GM23338 (cell line): ENCODE results near the gene PDE6H. TPM values are rescaled to one million over a fixed set of nuclear protein-coding genes. Genes with fewer than 3 reads are reported as not detected.

Experiments
- ATAC-seq: fragments of 200-7000 bp; cut with Tn5 transposase; 3 replicates; pipeline ENCODE4 v1.9.1; 2020
- DNase-seq: peaks from one replicate; pipeline ENCODE4 v3.0.0-alpha.2; 2015; ENCODE audit warnings: low spot score
- H2AFZ ChIP-seq: fragments of 200-600 bp; sonication (generic); 2 replicates; pipeline ENCODE4 v1.8.0; 2016; ENCODE audit warnings: antibody characterized with exemption, mild to moderate bottlenecking, moderate library complexity
- H3F3A ChIP-seq: fragments of 200-600 bp; sonication (generic); replicated peaks from 2 replicates; pipeline ENCODE4 v1.8.0; 2017; ENCODE audit warnings: antibody characterized with exemption, mixed run types, low read depth
- H3K27ac ChIP-seq: fragments of 200-600 bp; sonication (generic); 2 replicates; pipeline ENCODE4 v1.6.1; 2016; ENCODE audit warnings: low read depth
- H3K27me3 ChIP-seq: fragments of 200-600 bp; sonication (generic); 2 replicates; pipeline ENCODE4 v1.8.0; 2016; ENCODE audit warnings: mild to moderate bottlenecking, mixed run types, moderate library complexity; ENCODE audit not compliant: insufficient read depth
- H3K36me3 ChIP-seq: fragments of 200-600 bp; sonication (generic); 2 replicates; pipeline ENCODE4 v1.8.0; 2016; ENCODE audit warnings: mild to moderate bottlenecking; ENCODE audit not compliant: insufficient read depth
- H3K4me1 ChIP-seq: fragments of 200-600 bp; sonication (generic); 2 replicates; pipeline ENCODE4 v1.8.0; 2016; ENCODE audit warnings: mild to moderate bottlenecking, moderate library complexity; ENCODE audit not compliant: insufficient read depth
- H3K4me2 ChIP-seq: fragments of 200-600 bp; sonication (generic); 2 replicates; pipeline ENCODE4 v1.7.1; 2017; ENCODE audit warnings: mixed run types
- H3K4me3 ChIP-seq: fragments of 200-600 bp; sonication (generic); 2 replicates; pipeline ENCODE4 v1.6.1; 2016; ENCODE audit warnings: mixed run types
- H3K79me2 ChIP-seq: fragments of 200-600 bp; sonication (generic); replicated peaks from 2 replicates; pipeline ENCODE4 v1.8.0; 2017; ENCODE audit warnings: mild to moderate bottlenecking; ENCODE audit not compliant: insufficient read depth
- H3K9me2 ChIP-seq: fragments of 200-600 bp; sonication (generic); 2 replicates; pipeline ENCODE4 v1.8.0; 2017; ENCODE audit not compliant: insufficient read depth
- H4K20me1 ChIP-seq: fragments of 200-600 bp; sonication (generic); replicated peaks from 2 replicates; pipeline ENCODE4 v1.8.0; 2017; ENCODE audit warnings: mild to moderate bottlenecking; ENCODE audit not compliant: insufficient read depth
- H3K27ac Mint-ChIP-seq: 2 replicates; pipeline ENCODE4 v1.8.0; 2020; ENCODE audit warnings: inconsistent platforms, mild to moderate bottlenecking, moderate library complexity, mixed read lengths
- H3K27me3 Mint-ChIP-seq: 3 replicates; pipeline ENCODE4 v1.8.0; 2022; ENCODE audit warnings: low read depth, mild to moderate bottlenecking, moderate library complexity, mixed read lengths, inconsistent platforms; ENCODE audit not compliant: insufficient read depth, poor library complexity
- H3K36me3 Mint-ChIP-seq: 3 replicates; pipeline ENCODE4 v1.8.0; 2021; ENCODE audit warnings: low read depth, mild to moderate bottlenecking, inconsistent platforms, moderate library complexity, mixed read lengths
- H3K4me1 Mint-ChIP-seq: 3 replicates; pipeline ENCODE4 v1.8.0; 2020; ENCODE audit warnings: mild to moderate bottlenecking, inconsistent platforms, mixed read lengths
- H3K4me3 Mint-ChIP-seq: 3 replicates; pipeline ENCODE4 v1.8.0; 2021; ENCODE audit warnings: moderate library complexity, mild to moderate bottlenecking, inconsistent platforms, mixed read lengths
- H3K9me3 Mint-ChIP-seq: 3 replicates; pipeline ENCODE4 v1.8.0; 2020; ENCODE audit warnings: moderate library complexity, mild to moderate bottlenecking, inconsistent platforms, mixed read lengths
- EZH2 ChIP-seq: fragments of 200-600 bp; sonication (generic); IDR thresholded peaks from one replicate; pipeline ENCODE4 v1.8.0; 2017; ENCODE audit warnings: antibody characterized with exemption, mild to moderate bottlenecking, low read depth; ENCODE audit not compliant: unreplicated experiment
- JUNB ChIP-seq: IDR thresholded peaks from one replicate; pipeline ENCODE4 v1.6.1; 2016; ENCODE audit warnings: antibody characterized with exemption; ENCODE audit not compliant: unreplicated experiment
- POLR2AphosphoS5 ChIP-seq: IDR thresholded peaks from 2 replicates; pipeline ENCODE4 v1.6.1; 2016; ENCODE audit warnings: antibody characterized with exemption, low read depth
- ZNF114 ChIP-seq: fragments of 250-450 bp; sonication (Bioruptor Pico); IDR thresholded peaks from 2 replicates; pipeline ENCODE4 v1.5.0; 2020; ENCODE audit warnings: mild to moderate bottlenecking, moderate library complexity
- ZNF331 ChIP-seq: fragments of 250-450 bp; sonication (Bioruptor Pico); IDR thresholded peaks from 2 replicates; pipeline ENCODE4 v1.5.0; 2020; ENCODE audit warnings: low read depth, mild to moderate bottlenecking, moderate library complexity
- polyA plus RNA-seq: library from polyadenylated mRNA; unstranded; fragments of >200 nt; fragmentation: Nextera tagmentation; extraction: Ambion mirVana; gene quantifications from 2 replicates; pipeline ENCODE4 v1.2.1, GENCODE V29; 2016
- total RNA-seq: library from RNA; depleted of rRNA; stranded (reverse); fragments of >200 nt; shearing (Covaris generic); gene quantifications from 2 replicates; pipeline ENCODE4 v1.2.3, GENCODE V29; 2014
- TF ChIP-seq, protein P1 (sequence below), 2 experiments: fragments of 200-600 bp in 1 of 2; sonication (generic) in 1 of 2; conservative IDR thresholded peaks; 2 replicates each; pipeline versions ENCODE4 v1.5.1 to v1.6.1; 2016 to 2017; ENCODE audit warnings: antibody characterized with exemption in 2 of 2, low read depth in 2 of 2, mild to moderate bottlenecking in 2 of 2, moderate library complexity in 1 of 2

Gene PDE6H
- total and polyA plus RNA-seq, 2 experiments from 2014 or later: not detected

GRCh38 chr12:14965221-14965620 is 7.6 kb upstream of the PDE6H start:
- Mint-ChIP-seq H3K27ac (no peak overlapping the region), H3K27me3 (no peaks in the 10 kb centered on the region), H3K9me3 (no peaks in the 10 kb centered on the region), H3K4me1 (peaks cover 10% of the 10 kb centered on the region), H3K36me3 (no peaks in the 10 kb centered on the region), H3K4me3 (no peak overlapping the region)
- Histone ChIP-seq H3K79me2 (no peaks in the 10 kb centered on the region), H3K36me3 (no peaks in the 10 kb centered on the region), H3K27ac (no peak overlapping the region), H3K4me2 (no peak overlapping the region), H3K9me2 (no peaks in the 10 kb centered on the region; the same call in 1 of the 2 replicates), H3K27me3 (no peaks in the 10 kb centered on the region), H2AFZ (no peak overlapping the region), H3K4me3 (no peak overlapping the region), H3K4me1 (no peaks in the 10 kb centered on the region), H4K20me1 (no peaks in the 10 kb centered on the region), H3F3A (no peaks in the 10 kb centered on the region)
- no peak for DNase-seq
- TF ChIP-seq ZNF114 (CRISPR knock-in tag): no peak
- no peak for TF ChIP-seq ZNF331 (CRISPR knock-in tag)
- TF ChIP-seq POLR2AphosphoS5: no peak
- TF ChIP-seq, protein P1, sequence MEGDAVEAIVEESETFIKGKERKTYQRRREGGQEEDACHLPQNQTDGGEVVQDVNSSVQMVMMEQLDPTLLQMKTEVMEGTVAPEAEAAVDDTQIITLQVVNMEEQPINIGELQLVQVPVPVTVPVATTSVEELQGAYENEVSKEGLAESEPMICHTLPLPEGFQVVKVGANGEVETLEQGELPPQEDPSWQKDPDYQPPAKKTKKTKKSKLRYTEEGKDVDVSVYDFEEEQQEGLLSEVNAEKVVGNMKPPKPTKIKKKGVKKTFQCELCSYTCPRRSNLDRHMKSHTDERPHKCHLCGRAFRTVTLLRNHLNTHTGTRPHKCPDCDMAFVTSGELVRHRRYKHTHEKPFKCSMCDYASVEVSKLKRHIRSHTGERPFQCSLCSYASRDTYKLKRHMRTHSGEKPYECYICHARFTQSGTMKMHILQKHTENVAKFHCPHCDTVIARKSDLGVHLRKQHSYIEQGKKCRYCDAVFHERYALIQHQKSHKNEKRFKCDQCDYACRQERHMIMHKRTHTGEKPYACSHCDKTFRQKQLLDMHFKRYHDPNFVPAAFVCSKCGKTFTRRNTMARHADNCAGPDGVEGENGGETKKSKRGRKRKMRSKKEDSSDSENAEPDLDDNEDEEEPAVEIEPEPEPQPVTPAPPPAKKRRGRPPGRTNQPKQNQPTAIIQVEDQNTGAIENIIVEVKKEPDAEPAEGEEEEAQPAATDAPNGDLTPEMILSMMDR (conservative IDR thresholded peaks at IDR 0.05; ENCODE audit: low read depth in 2 of 2): no peak
- no peak for ATAC-seq

GRCh38 chr12:14968478-14968877 is 4.4 kb upstream of the PDE6H start:
- Histone ChIP-seq H3K36me3 (no peaks in the 10 kb centered on the region), H3K79me2 (no peaks in the 10 kb centered on the region), H3K4me3 (no peak overlapping the region), H3K27me3 (no peaks in the 10 kb centered on the region), H3F3A (no peaks in the 10 kb centered on the region), H2AFZ (no peak overlapping the region), H3K4me1 (no peaks in the 10 kb centered on the region), H3K4me2 (no peak overlapping the region), H3K9me2 (peaks cover 3% of the 10 kb centered on the region; the same call in 1 of the 2 replicates), H3K27ac (no peak overlapping the region), H4K20me1 (no peaks in the 10 kb centered on the region)
- Mint-ChIP-seq H3K4me1 (no peaks in the 10 kb centered on the region; the same call in 2 of the 3 replicates), H3K27ac (no peak overlapping the region), H3K9me3 (no peaks in the 10 kb centered on the region), H3K4me3 (no peak overlapping the region), H3K36me3 (no peaks in the 10 kb centered on the region), H3K27me3 (no peaks in the 10 kb centered on the region)
- no peak for TF ChIP-seq ZNF331 (CRISPR knock-in tag)
- TF ChIP-seq EZH2: no peak
- no peak for TF ChIP-seq POLR2AphosphoS5
- TF ChIP-seq, protein P1 (conservative IDR thresholded peaks at IDR 0.05; ENCODE audit: low read depth in 2 of 2): no peak
- no peak for TF ChIP-seq JUNB
- no peak for ATAC-seq
- no peak for DNase-seq
